ENCODE data around the gene AQP12B. TPM values are rescaled to one million over a fixed set of nuclear protein-coding genes. Genes with fewer than 3 reads are reported as not detected.

Gene AQP12B
- polyA plus RNA-seq, 4 donors = 0.18 to 1.5 (median 0.70) TPM

DNA sequence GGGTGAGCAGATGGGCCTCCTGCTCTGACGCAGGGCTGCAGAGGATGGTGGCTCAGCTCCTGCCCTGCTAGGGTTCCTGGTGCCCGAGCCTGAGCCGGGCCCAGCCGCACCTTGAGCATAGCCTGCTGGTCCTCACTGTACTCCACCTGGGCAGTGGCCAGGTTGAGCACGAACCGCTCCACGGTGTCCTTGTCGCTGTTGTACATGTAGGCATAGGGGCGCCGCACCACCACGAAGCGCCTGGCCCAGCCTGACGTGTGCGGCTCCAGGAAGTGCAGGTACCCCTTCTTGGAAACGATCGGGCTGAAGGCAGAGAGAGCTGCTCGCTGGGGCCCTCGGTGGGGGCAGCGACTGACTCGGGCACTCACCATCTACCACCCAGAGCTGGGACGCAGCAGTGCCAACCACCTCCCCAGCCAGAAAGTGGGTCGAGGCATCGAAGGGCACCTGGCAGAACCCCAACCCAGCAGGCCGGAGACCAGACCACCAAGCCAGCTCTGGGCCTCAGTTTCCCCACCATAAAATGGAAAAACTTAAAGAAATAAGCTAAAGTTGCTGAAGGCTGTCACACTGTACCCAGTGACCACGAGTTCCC is 36.3 kb upstream of the AQP12B start:
- DNase-seq (ENCODE audit: low read depth in 4 of 4, low spot score in 3 of 4) = no peak

DNA sequence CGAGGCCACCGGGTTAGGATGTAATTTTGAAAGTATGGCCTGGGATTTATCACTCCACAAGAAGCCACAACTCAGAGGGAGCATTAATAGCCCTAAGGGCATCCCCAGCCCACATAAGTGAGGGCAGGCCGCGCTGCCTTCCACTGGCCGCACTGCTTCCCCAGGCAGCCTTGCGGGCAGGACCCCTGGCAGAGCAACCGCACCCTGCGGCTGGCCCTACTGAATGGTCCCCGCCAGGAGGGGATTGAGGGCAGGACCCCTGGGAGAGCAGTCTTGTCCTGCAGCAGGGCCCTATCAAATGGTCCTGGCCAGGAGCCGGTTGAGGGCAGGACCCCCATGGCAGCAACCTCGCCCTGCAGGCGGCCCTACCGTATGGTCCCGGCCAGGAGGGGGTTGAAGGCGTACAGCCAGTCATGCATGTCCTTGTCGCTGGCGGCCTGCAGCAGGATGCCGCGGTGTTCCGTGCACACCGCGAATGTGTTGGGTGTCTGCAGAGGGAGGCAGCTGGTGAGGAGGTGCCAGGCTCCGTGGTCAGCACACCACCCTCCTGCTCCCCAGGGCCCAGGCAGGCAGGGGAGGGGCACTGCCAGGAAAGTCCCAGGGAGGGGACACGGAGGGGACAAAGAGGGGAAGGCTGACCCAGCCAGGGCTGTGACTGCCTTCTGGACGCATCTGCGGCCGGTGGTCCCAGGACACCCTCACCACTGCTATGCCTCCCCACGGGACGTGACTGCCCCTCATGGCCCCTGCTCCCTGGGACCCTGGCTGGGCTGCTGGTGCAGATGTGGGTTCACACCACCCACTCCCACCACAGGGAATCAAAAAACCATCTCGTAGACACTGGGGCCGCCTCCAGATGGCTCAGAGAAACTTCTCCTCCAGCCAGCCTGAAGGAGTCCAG is 35.2 kb upstream of the AQP12B start:
- no peak for DNase-seq (ENCODE audit: low read depth in 4 of 4, low spot score in 3 of 4)

DNA sequence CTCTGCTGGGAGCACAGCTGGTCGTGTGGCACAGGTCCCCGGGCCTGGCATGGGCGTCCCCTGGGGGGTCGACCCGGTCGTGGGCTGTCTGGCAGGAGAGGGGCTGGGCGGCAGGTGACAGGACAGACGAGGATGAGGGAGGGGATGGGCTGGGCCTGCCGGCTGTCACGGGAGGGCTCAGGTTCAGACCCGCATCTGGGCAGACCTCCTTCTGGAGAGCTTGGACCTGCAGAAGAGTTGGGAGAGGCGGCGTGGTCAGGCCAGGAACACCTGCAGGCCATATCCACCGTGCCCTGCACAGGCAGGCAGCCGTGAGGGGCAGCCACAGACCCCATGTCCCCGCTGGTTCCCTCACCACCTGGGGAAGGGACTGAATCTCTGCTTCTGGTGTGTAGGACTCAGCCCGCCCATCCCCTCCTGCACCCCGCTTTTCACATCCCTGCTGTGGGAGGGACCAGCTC is 34.5 kb upstream of the AQP12B start:
- DNase-seq (ENCODE audit: low read depth in 4 of 4, low spot score in 3 of 4) = no peak

DNA sequence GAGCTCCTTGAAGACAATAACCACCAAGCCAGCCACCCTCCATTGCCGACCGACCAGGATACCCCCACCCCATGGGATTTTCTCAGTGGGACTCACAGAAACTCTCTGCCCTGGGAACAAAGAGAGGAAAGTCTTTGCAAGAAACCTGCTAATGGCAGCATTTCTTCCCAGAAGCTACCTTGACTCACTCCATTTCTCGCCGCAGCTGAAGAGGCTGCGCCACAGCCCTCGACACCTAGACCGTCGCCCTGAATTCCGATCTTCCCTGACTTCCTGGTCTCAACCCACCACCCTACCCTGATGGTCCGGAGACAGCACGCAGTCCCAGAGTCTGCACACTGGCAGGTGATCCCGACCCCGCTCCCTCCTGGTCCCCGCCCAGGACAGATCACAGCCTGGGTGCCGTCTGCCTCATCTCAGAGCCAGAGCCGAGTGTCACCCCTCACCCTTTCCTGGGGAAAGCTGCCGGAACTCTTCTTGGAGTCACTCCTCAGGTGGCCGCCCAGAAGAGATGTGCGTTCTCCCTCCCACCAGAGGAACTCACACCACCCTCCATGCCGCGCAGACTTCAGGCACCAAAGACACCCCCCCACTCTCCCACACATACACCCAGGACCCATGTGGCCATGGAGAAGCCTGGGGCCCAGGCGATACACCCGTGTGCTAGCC is 33.6 kb upstream of the AQP12B start:
- DNase-seq (ENCODE audit: low read depth in 4 of 4, low spot score in 3 of 4) = no peak

GRCh38 chr2:240714747-240715725 is 32.4 kb upstream of the AQP12B start:
- DNase-seq (ENCODE audit: low read depth in 4 of 4, low spot score in 3 of 4) = no peak

DNA sequence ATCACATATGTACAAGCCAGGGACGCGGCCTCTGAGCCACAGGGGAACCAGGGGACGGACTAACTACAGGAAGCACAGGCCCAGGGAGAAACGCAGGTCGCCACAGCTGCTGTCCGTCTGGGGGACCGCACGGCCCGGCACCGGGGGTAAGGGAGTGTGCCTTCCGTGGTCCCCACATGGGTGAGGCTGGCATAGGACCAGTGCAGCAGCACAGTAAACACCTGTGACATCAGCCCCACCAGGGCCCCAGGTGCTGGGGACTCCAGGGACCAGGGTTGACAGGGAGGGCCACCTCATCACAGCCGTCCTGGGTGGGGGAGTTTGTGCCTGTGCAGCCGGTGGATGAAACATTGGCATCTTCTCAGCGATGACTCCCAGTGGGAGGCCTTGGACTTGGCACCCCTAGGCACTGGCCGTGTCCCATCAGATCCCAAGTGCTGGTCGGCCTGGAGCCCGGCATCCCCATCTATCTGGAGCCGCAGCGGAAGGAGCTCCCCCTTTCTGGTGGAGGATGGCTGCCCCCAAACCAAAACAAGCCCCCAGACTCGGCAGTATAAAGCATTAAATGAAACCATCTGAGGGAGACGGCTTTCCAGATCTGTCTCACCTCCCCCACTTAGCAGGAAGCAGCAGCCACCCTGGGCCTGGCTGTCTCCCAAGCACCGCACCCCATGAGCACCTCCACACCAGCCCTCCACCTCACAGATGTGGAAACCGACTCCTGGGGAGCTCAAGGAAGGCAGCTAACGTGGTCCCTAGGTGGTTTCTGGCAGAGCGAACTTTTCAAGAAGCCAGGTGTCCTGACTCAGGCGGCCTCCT is 31.5 kb upstream of the AQP12B start:
- no peak for DNase-seq (ENCODE audit: low read depth in 4 of 4, low spot score in 3 of 4)

GRCh38 chr2:240713071-240713927 is 30.6 kb upstream of the AQP12B start:
- no peak for DNase-seq (ENCODE audit: low read depth in 4 of 4, low spot score in 3 of 4)

GRCh38 chr2:240712121-240712520 is 29.4 kb upstream of the AQP12B start:
- DNase-seq (ENCODE audit: low read depth in 4 of 4, low spot score in 3 of 4) = no peak

GRCh38 chr2:240711701-240712100 is 29.0 kb upstream of the AQP12B start:
- no peak for DNase-seq (ENCODE audit: low read depth in 4 of 4, low spot score in 3 of 4)

DNA sequence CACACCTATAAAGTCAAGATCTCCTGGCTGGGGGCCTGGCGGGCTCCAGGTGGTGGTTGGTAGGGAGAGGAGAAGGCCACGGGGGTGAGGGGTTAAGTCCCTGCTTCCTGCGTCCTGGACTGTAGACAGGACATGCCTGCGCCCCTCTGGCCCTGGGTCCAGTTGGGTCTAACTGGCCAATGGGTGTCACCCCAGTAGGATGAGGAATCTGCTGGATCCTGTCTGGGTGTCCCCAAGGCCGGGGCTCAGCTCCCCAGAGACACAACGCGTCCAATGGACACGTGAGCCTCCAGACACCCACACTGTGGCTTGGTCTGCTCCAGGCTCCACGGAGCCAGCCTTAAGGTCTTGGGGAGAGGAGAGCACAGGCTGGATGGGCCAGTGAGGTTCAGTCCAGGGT is 28.6 kb upstream of the AQP12B start:
- DNase-seq (ENCODE audit: low read depth in 4 of 4, low spot score in 3 of 4) = no peak

GRCh38 chr2:240708457-240708856 is 25.8 kb upstream of the AQP12B start:
- no peak for DNase-seq (ENCODE audit: low read depth in 4 of 4, low spot score in 3 of 4)

- no peak for DNase-seq (ENCODE audit: low read depth in 4 of 4, low spot score in 3 of 4)
Measured at GRCh38 chr2:240707821-240708220, 25.1 kb upstream of the AQP12B start.

- no peak for DNase-seq (ENCODE audit: low read depth in 4 of 4, low spot score in 3 of 4)
Measured at GRCh38 chr2:240707043-240707756, 24.5 kb upstream of the AQP12B start.

GRCh38 chr2:240705204-240705791 is 22.6 kb upstream of the AQP12B start:
- no peak for DNase-seq (ENCODE audit: low read depth in 4 of 4, low spot score in 3 of 4)

DNA sequence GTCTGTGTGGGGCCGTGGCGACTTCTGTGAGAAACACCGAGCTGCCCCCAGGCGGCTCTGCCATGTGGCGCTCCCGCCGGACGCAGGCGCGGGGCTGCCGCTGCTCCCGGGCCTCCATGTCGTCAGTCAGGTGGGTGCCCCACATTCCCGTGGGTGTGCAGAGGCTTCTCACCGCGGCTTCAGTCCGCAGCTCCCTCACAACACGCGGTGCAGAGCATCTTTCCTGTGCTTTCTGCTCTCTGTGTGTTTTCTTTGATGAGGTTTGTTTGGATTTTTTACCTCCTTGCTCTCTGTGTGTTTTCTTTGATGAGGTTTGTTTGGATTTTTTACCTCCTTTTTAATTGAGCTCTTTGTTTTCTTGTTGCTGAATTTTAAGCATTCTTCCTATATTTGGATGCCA is 22.0 kb upstream of the AQP12B start:
- no peak for DNase-seq (ENCODE audit: low read depth in 4 of 4, low spot score in 3 of 4)

DNA sequence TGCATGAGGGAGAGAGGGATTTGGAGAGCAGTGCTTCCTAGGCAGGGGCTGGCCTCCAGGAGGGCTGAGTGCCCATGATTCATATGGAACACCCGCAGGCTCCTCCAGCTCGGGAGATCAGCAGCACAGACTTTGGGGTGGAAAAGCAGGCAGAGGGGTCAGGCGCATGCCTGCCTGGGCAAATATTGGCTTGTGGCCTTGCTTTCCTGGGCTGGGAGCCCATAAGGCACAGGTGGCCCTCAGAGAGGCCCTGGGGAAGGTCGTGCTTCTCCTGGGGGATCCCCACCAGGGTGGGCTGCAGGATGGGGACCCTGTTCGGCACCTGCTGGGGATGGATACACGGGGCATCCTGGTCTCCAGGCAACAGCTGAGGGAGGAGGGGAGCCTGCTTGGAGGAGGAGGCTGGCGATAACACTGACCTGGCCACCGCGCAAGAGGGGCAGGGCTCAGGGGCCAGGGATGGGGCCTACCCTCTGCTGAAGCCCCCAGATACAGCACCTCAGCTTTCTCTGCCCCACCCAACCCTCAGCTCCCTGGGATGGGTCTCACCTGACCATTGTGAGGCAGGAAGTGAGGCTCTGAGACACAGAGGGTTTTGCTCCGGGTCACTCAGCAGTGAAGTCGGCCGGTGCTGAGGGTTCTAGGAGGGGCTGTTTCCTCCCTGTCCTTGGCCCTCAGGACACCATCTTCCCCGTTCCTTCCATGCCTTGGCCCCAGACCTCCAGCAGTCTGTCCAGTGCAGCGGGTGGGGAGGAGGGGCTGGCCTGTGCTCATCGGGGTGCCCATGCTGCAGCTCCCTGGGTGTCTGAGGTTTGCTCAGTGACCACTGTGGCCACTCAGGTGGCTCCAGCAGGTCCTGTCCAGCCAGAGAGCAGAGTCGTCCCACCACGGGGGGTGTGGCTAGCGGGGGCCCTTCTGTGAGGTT is 21.0 kb upstream of the AQP12B start:
- no peak for DNase-seq (ENCODE audit: low read depth in 4 of 4, low spot score in 3 of 4)

DNA sequence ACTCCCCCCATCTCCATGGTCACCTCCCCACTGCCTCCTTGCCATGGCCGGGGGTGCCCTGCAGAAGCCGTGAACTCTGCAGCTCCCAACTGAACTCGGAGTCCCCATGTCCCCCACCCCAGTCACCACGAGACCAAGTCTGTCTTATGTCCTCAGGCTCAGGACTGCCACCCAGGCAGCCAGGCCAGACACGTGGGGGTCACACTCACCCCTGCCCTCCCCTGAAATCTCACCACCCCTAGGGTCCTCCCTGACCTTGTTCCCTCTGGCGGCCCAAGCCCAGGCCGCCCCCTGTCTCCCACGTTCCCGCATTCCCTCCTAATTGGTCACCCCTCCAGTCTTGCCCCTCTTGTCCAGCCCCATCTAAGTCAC is 19.9 kb upstream of the AQP12B start:
- DNase-seq (ENCODE audit: low read depth in 4 of 4, low spot score in 3 of 4) = no peak

Data from right renal pelvis (tissue), 4 donors.